Neural cell (in vitro differentiated cells): ENCODE results near the gene NCBP3. TPM values are rescaled to one million over a fixed set of nuclear protein-coding genes. Genes with fewer than 3 reads are reported as not detected.

Source experiments
- H2AFZ ChIP-seq: fragments of 200-600, 300-800 bp; sonication (generic), shearing (Covaris generic); 2 replicates; pipeline ENCODE4 v1.6.0; 2014; ENCODE audit warnings: low read depth, mild to moderate bottlenecking, antibody characterized with exemption, low read length, moderate library complexity
- H3F3A ChIP-seq: fragments of 200-600 bp; shearing (Covaris generic); 2 replicates; pipeline ENCODE4 v1.6.1; 2016; ENCODE audit warnings: mild to moderate bottlenecking, moderate library complexity, mixed read lengths, antibody characterized with exemption, low read length; ENCODE audit not compliant: insufficient read depth, poor library complexity, severe bottlenecking
- H3K27ac ChIP-seq: fragments of 200-600, 300-800 bp; sonication (generic), shearing (Covaris generic); 2 replicates; pipeline ENCODE4 v1.5.1; 2014; ENCODE audit warnings: mild to moderate bottlenecking, low read length, moderate library complexity
- H3K27me3 ChIP-seq: fragments of 300-800, 200-600 bp; sonication (generic), shearing (Covaris generic); 2 replicates; pipeline ENCODE4 v1.6.0; 2014; ENCODE audit warnings: mild to moderate bottlenecking, low read depth, low read length, moderate library complexity; ENCODE audit not compliant: insufficient read depth
- H3K36me3 ChIP-seq: fragments of 300-800, 200-600 bp; sonication (generic), shearing (Covaris generic); 2 replicates; pipeline ENCODE4 v1.5.1; 2014; ENCODE audit warnings: mild to moderate bottlenecking, antibody characterized with exemption, low read length, moderate library complexity; ENCODE audit not compliant: insufficient read depth
- H3K4me2 ChIP-seq: fragments of 300-800, 200-600 bp; sonication (generic), shearing (Covaris generic); 2 replicates; pipeline ENCODE4 v1.6.0; 2014; ENCODE audit warnings: mild to moderate bottlenecking, low read length
- H3K4me3 ChIP-seq: fragments of 300-800, 200-600 bp; sonication (generic), shearing (Covaris generic); 2 replicates; pipeline ENCODE4 v1.5.1; 2014; ENCODE audit warnings: mild to moderate bottlenecking, low read length, moderate library complexity
- H3K79me2 ChIP-seq: fragments of 200-600 bp; shearing (Covaris generic); replicated peaks from 2 replicates; pipeline ENCODE4 v1.6.0; 2014; ENCODE audit warnings: mild to moderate bottlenecking, low read length, moderate library complexity; ENCODE audit not compliant: insufficient read depth
- H3K9ac ChIP-seq: fragments of 300-800, 200-600 bp; sonication (generic), shearing (Covaris generic); 2 replicates; pipeline ENCODE4 v1.6.1; 2016; ENCODE audit warnings: mild to moderate bottlenecking, low read length, mixed read lengths
- H3K9me2 ChIP-seq: fragments of 200-600 bp; shearing (Covaris generic); 2 replicates; pipeline ENCODE4 v1.6.1; 2016; ENCODE audit warnings: mild to moderate bottlenecking, low read length, mixed read lengths; ENCODE audit not compliant: insufficient read depth
- H3K9me3 ChIP-seq: fragments of 200-600, 300-800 bp; sonication (generic), shearing (Covaris generic); 2 replicates; pipeline ENCODE4 v1.6.1; 2016; ENCODE audit warnings: mild to moderate bottlenecking, mixed run types, low read length, moderate library complexity, mixed read lengths
- H4K20me1 ChIP-seq: fragments of 200-600 bp; shearing (Covaris generic); 2 replicates; pipeline ENCODE4 v1.6.1; 2016; ENCODE audit warnings: mild to moderate bottlenecking, mixed run types; ENCODE audit not compliant: insufficient read depth
- EP300 ChIP-seq: fragments of 450-650 bp; conservative IDR thresholded peaks from 2 replicates; pipeline ENCODE4 v1.6.1; 2014; ENCODE audit warnings: antibody characterized with exemption, mild to moderate bottlenecking, moderate library complexity; ENCODE audit not compliant: poor library complexity, severe bottlenecking
- EZH2 ChIP-seq: fragments of 200-600, 300-800 bp; shearing (Covaris generic), sonication (generic); IDR thresholded peaks from 2 replicates; pipeline ENCODE4 v1.6.1; 2014; ENCODE audit warnings: antibody characterized with exemption, low read length, borderline replicate concordance, mild to moderate bottlenecking; ENCODE audit not compliant: insufficient read depth, poor library complexity, severe bottlenecking
- MXI1 ChIP-seq: fragments of 450-650 bp; conservative IDR thresholded peaks from 2 replicates; pipeline ENCODE4 v1.6.1; 2014; ENCODE audit warnings: antibody characterized with exemption, mild to moderate bottlenecking; ENCODE audit not compliant: poor library complexity, severe bottlenecking
- POLR2AphosphoS5 ChIP-seq: IDR thresholded peaks from 2 replicates; pipeline ENCODE4 v1.6.1; 2012
- RAD21 ChIP-seq: fragments of 450-650 bp; conservative IDR thresholded peaks from 2 replicates; pipeline ENCODE4 v1.6.1; 2014; ENCODE audit warnings: antibody characterized with exemption, mild to moderate bottlenecking, moderate library complexity
- REST ChIP-seq: IDR thresholded peaks from 2 replicates; pipeline ENCODE4 v1.6.1; 2012; ENCODE audit warnings: borderline replicate concordance
- SMC3 ChIP-seq: fragments of 450-650 bp; conservative IDR thresholded peaks from 2 replicates; pipeline ENCODE4 v1.6.1; 2014; ENCODE audit warnings: antibody characterized with exemption, mild to moderate bottlenecking, moderate library complexity; ENCODE audit not compliant: poor library complexity
- TAF1 ChIP-seq: IDR thresholded peaks from 2 replicates; pipeline ENCODE4 v1.6.1; 2012; ENCODE audit warnings: low read depth
- polyA plus RNA-seq: library from polyadenylated mRNA; depleted of rRNA; stranded (reverse); fragments of >200 nt; gene quantifications from 2 replicates; pipeline ENCODE4 v1.2.3, GENCODE V29; 2014
- TF ChIP-seq, protein P1 (sequence below): fragments of 450-650 bp; IDR thresholded peaks from 2 replicates; pipeline ENCODE4 v1.5.1; 2014; ENCODE audit warnings: antibody characterized with exemption, mild to moderate bottlenecking, moderate library complexity; ENCODE audit not compliant: poor library complexity, severe bottlenecking

Gene NCBP3
- polyA plus RNA-seq, 1 donor from 2014 or later, result 132 TPM

DNA sequence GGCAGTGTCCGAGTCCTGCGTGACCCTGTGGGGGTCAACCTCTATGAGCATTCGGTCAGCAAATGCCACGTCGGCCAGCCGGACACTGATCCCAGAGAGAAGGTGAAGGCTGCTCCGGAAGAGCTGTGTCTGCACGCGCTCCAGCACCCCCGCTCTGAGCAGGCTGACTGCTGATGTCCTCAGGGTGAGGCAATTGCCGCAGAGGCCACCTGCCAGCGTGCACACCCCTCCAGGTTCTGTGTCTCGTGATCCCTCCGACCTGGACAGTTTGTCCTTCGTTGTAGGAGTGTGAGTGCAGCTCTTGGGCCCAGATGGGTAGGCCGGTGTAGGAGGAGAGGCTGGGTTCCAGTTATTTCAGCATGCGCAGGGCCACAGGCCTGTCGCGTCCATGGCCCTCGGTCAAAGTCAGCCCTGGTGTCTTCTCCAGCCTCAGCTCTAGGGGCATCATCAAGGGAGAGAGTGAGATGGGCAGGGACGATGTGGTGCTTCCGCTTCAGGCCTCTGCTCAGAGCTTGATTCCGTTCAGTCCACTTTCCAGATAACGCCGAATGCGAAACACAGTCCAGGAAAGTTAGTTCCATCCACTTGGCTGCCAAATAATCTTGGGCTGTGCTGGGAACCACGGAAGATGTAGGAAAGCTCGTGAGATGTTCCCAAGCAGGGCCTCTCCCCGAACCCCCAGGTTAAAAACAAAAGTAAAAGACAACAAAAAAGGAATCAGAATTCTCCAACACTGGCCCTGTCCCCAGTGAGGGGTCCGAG lies 15.1 kb upstream of the NCBP3 start:
- Histone ChIP-seq H3K27ac (no peak overlapping the region), H3K27me3 (no peaks in the 10 kb centered on the region), H3K4me2 (no peak overlapping the region), H3K9me2 (no peaks in the 10 kb centered on the region), H4K20me1 (no peaks in the 10 kb centered on the region), H3K4me3 (no peak overlapping the region), H3K9ac (no peak overlapping the region), H3F3A (no peaks in the 10 kb centered on the region), H3K36me3 (no peaks in the 10 kb centered on the region), H3K9me3 (no peaks in the 10 kb centered on the region), H2AFZ (no peak overlapping the region), H3K79me2 (no peaks in the 10 kb centered on the region)
- TF ChIP-seq, protein P1, sequence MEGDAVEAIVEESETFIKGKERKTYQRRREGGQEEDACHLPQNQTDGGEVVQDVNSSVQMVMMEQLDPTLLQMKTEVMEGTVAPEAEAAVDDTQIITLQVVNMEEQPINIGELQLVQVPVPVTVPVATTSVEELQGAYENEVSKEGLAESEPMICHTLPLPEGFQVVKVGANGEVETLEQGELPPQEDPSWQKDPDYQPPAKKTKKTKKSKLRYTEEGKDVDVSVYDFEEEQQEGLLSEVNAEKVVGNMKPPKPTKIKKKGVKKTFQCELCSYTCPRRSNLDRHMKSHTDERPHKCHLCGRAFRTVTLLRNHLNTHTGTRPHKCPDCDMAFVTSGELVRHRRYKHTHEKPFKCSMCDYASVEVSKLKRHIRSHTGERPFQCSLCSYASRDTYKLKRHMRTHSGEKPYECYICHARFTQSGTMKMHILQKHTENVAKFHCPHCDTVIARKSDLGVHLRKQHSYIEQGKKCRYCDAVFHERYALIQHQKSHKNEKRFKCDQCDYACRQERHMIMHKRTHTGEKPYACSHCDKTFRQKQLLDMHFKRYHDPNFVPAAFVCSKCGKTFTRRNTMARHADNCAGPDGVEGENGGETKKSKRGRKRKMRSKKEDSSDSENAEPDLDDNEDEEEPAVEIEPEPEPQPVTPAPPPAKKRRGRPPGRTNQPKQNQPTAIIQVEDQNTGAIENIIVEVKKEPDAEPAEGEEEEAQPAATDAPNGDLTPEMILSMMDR, result no peak
- no peak for TF ChIP-seq POLR2AphosphoS5
- TF ChIP-seq RAD21, result no peak
- no peak for TF ChIP-seq SMC3
- no peak for TF ChIP-seq EP300
- no peak for TF ChIP-seq TAF1
- TF ChIP-seq MXI1, result no peak
- no peak for TF ChIP-seq EZH2
- TF ChIP-seq REST, result no peak

DNA sequence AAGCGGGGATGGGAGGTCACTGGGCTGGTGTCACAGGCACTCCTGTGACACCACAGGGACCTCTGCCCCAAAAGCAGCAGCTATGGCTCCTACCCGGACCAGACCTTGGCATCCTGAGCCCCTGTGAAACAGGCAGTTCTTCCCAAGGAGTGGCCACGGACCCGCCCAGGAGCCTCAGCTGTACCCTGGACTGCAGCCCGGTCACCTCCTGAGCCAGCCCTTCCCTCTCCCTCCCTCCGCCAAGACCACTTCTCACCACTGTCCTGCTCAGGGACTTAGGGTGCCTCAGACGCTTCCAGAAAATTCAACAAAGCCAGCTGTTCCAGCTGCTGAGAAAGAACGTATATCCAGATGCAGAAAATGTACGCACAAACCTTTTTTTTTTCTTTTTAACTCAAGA lies 13.9 kb upstream of the NCBP3 start:
- Histone ChIP-seq H3K4me3 (no peak overlapping the region), H3K9me3 (no peaks in the 10 kb centered on the region), H3K9ac (no peak overlapping the region), H4K20me1 (no peaks in the 10 kb centered on the region), H3K9me2 (no peaks in the 10 kb centered on the region), H3K79me2 (no peaks in the 10 kb centered on the region), H3K27me3 (no peaks in the 10 kb centered on the region), H2AFZ (no peak overlapping the region), H3F3A (no peaks in the 10 kb centered on the region), H3K27ac (no peak overlapping the region), H3K4me2 (no peak overlapping the region), H3K36me3 (no peaks in the 10 kb centered on the region)
- TF ChIP-seq EP300 (no peak), REST (no peak), POLR2AphosphoS5 (no peak), TAF1 (no peak), MXI1 (no peak), RAD21 (no peak), SMC3 (no peak), EZH2 (no peak)
- TF ChIP-seq, protein P1, result no peak
